ENCODE results near the gene RANBP10. TPM values are rescaled to one million over a fixed set of nuclear protein-coding genes. Genes with fewer than 3 reads are reported as not detected.

RANBP10 gene
- total RNA-seq, 1 experiment from 2014 or later, result 15.6 TPM

DNA sequence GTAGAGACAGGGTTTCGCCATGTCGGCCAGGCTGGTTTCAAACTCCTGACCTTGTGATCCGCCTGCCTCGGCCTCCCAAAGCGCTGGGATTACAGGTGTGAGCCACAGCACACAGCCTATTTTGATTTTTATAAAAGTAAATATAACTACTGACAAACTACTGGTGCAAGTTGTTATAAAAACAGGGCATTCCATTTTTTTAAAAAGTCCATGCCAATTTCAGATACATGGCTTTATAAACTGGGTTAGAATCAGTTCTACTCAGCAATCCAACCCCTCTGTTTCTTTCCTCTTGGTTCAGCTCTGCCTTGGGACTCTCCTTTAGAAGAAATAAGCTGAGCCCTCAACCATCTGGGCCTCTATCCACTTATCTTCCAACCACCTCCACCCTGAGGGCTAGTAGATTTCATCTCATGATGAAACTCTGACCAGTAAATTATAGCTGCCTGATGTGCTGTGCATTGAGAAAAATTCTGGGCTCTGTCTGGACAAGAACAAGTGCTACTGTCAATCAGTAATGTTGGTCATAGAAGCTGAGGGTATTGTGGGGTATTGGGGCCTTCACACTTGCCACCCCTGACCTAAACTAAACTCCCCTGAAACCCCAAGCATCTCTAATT, 10.2 kb downstream of the RANBP10 start:
- TF ChIP-seq, protein P1, sequence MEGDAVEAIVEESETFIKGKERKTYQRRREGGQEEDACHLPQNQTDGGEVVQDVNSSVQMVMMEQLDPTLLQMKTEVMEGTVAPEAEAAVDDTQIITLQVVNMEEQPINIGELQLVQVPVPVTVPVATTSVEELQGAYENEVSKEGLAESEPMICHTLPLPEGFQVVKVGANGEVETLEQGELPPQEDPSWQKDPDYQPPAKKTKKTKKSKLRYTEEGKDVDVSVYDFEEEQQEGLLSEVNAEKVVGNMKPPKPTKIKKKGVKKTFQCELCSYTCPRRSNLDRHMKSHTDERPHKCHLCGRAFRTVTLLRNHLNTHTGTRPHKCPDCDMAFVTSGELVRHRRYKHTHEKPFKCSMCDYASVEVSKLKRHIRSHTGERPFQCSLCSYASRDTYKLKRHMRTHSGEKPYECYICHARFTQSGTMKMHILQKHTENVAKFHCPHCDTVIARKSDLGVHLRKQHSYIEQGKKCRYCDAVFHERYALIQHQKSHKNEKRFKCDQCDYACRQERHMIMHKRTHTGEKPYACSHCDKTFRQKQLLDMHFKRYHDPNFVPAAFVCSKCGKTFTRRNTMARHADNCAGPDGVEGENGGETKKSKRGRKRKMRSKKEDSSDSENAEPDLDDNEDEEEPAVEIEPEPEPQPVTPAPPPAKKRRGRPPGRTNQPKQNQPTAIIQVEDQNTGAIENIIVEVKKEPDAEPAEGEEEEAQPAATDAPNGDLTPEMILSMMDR (conservative IDR thresholded peaks at IDR 0.05), result no peak
- Histone ChIP-seq H3K56ac (ENCODE audit: insufficient read length, low read depth, low read length) (no peak overlapping the region), H2AFZ (ENCODE audit: low read length) (no peak overlapping the region), H4K20me1 (ENCODE audit: control insufficient read depth, insufficient read depth, insufficient read length) (no peaks in the 10 kb centered on the region), H3K23me2 (ENCODE audit: insufficient read length, low read depth, low read length, poor library complexity, severe bottlenecking) (no peaks in the 10 kb centered on the region), H3K23ac (ENCODE audit: insufficient read length, low read depth, low read length) (no peak overlapping the region), H3K18ac (ENCODE audit: insufficient read length, low read depth, low read length) (no peak overlapping the region), H3K9ac (ENCODE audit: extremely low read depth, insufficient read length, low read length) (no peak overlapping the region), H3K27me3 (ENCODE audit: insufficient read depth, low read length) (no peaks in the 10 kb centered on the region), H3K9me3 (ENCODE audit: control insufficient read depth, low read depth, low read length) (no peaks in the 10 kb centered on the region), H3K4me1 (ENCODE audit: insufficient read depth, low read length) (no peaks in the 10 kb centered on the region), H2BK20ac (ENCODE audit: low read depth, low read length, poor library complexity, severe bottlenecking) (no peak overlapping the region), H4K8ac (replicated peaks; ENCODE audit: insufficient read length, low read depth, low read length) (no peak overlapping the region), H2BK15ac (ENCODE audit: low read depth, low read length) (no peak overlapping the region), H2BK5ac (ENCODE audit: insufficient read length, low read length) (no peak overlapping the region), H3T11ph (ENCODE audit: low read length) (no peak overlapping the region), H3K79me1 (ENCODE audit: insufficient read depth, low read depth, low read length, poor library complexity, severe bottlenecking) (peaks cover 5% of the 10 kb centered on the region), H2AK5ac (ENCODE audit: insufficient read length, low read length) (no peak overlapping the region), H4K5ac (ENCODE audit: insufficient read length, low read depth, low read length) (no peak overlapping the region), H4K91ac (ENCODE audit: insufficient read length, low read depth, low read length) (no peak overlapping the region), H3K27ac (ENCODE audit: insufficient read length, low read depth, low read length) (no peak overlapping the region), H3K4ac (ENCODE audit: low read depth, low read length) (no peak overlapping the region), H3K14ac (ENCODE audit: insufficient read depth, low read length) (no peak overlapping the region), H3K4me2 (ENCODE audit: insufficient read depth, insufficient read length, low read length) (no peak overlapping the region), H2BK12ac (ENCODE audit: insufficient read length, low read depth, low read length) (no peak overlapping the region), H3K79me2 (ENCODE audit: insufficient read depth, low read length) (no peaks in the 10 kb centered on the region; the same call in 1 of the 2 replicates), H2BK120ac (ENCODE audit: low read depth, low read length, poor library complexity, severe bottlenecking) (no peak overlapping the region)
- DNase-seq, result no peak
- no peaks in the 10 kb centered on the region for H3K4me1 Mint-ChIP-seq
- peaks cover 3 to 29% (median 26%) of the 10 kb centered on the region in 3 experiments; a peak in 6 of 7 replicates for H3K36me3 Mint-ChIP-seq (ENCODE audit: insufficient read depth in 1 of 3, low read depth in 3 of 3)
- no peaks in the 10 kb centered on the region for H3K27me3 Mint-ChIP-seq (ENCODE audit: low read depth)
- H3K9me3 Mint-ChIP-seq, result no peaks in the 10 kb centered on the region
- no peak overlapping the region for H3K4me3 Mint-ChIP-seq
- WGBS (ENCODE audit: extremely low coverage, insufficient read length, low lambda C conversion rate), result no CpG with 5 or more reads among the region's 5 CpGs
- H3K27ac Mint-ChIP-seq, result peak overlapping the region in 2 of 3 experiments; percentile 22 to 31; a peak in 3 of 7 replicates
